Smooth muscle cell (in vitro differentiated cells): Measurements from ENCODE around the gene DAW1. TPM values are rescaled to one million over a fixed set of nuclear protein-coding genes. Genes with fewer than 3 reads are reported as not detected.

Source experiments
- DNase-seq: peaks from one replicate; lab custom pipeline; 2025; ENCODE audit not compliant: unreplicated experiment; lab: John Stamatoyannopoulos, UW
- H2AFZ ChIP-seq: fragments of 200-600 bp; sonication (generic); 2 replicates; pipeline ENCODE4 v1.6.0; 2016; ENCODE audit warnings: antibody characterized with exemption, low read depth, mild to moderate bottlenecking
- H3F3A ChIP-seq: fragments of 200-600 bp; sonication (generic); 2 replicates; pipeline ENCODE4 v1.6.0; 2017; ENCODE audit warnings: antibody characterized with exemption, low read depth
- H3K27ac ChIP-seq: fragments of 200-600 bp; sonication (generic); 2 replicates; pipeline ENCODE4 v1.5.1; 2016; ENCODE audit warnings: low read depth, mild to moderate bottlenecking
- H3K27me3 ChIP-seq: fragments of 200-600 bp; sonication (generic); 2 replicates; pipeline ENCODE4 v1.6.1; 2016; ENCODE audit warnings: low read depth, mild to moderate bottlenecking
- H3K36me3 ChIP-seq: fragments of 200-600 bp; sonication (generic); 2 replicates; pipeline ENCODE4 v1.5.1; 2016; ENCODE audit warnings: low read depth
- H3K4me1 ChIP-seq: fragments of 200-600 bp; sonication (generic); 2 replicates; pipeline ENCODE4 v1.5.1; 2016; ENCODE audit warnings: low read depth
- H3K4me2 ChIP-seq: fragments of 200-600 bp; sonication (generic); 2 replicates; pipeline ENCODE4 v1.6.0; 2016; ENCODE audit warnings: mild to moderate bottlenecking
- H3K4me3 ChIP-seq: fragments of 200-600 bp; sonication (generic); 2 replicates; pipeline ENCODE4 v1.5.1; 2016; ENCODE audit warnings: mild to moderate bottlenecking
- H3K79me2 ChIP-seq: fragments of 200-600 bp; sonication (generic); 2 replicates; pipeline ENCODE4 v1.6.0; 2016; ENCODE audit warnings: low read depth, mild to moderate bottlenecking
- H3K9ac ChIP-seq: fragments of 200-600 bp; sonication (generic); 2 replicates; pipeline ENCODE4 v1.6.0; 2016; ENCODE audit warnings: low read depth
- H3K9me3 ChIP-seq: fragments of 200-600 bp; sonication (generic); replicated peaks from 2 replicates; pipeline ENCODE4 v1.5.1; 2016; ENCODE audit warnings: low read depth
- H4K20me1 ChIP-seq: fragments of 200-600 bp; sonication (generic); 2 replicates; pipeline ENCODE4 v1.6.0; 2016; ENCODE audit warnings: low read depth
- CTCF ChIP-seq: fragments of 200-600 bp; sonication (generic); IDR thresholded peaks from 2 replicates; pipeline ENCODE4 v1.5.1; 2017; ENCODE audit warnings: borderline replicate concordance, mild to moderate bottlenecking, antibody characterized with exemption; ENCODE audit not compliant: insufficient read depth, poor library complexity, severe bottlenecking
- WGBS: methylation state at CpG from one replicate; pipeline ENCODE4 v1.1.7; 2016; ENCODE audit warnings: low lambda C conversion rate; 5-methylcytosine and 5-hydroxymethylcytosine counted together
- polyA plus RNA-seq: library from polyadenylated mRNA; unstranded; fragments of >200 nt; fragmentation: Nextera tagmentation; extraction: Ambion mirVana; gene quantifications from 2 replicates; pipeline ENCODE4 v1.2.1, GENCODE V29; 2016
- total RNA-seq: library from RNA; depleted of rRNA; stranded (reverse); fragments of >200 nt; gene quantifications from 2 replicates; pipeline ENCODE4 v1.2.3, GENCODE V29; 2014

The DAW1 gene
- total and polyA plus RNA-seq, 2 experiments from 2014 or later = not detected

DNA sequence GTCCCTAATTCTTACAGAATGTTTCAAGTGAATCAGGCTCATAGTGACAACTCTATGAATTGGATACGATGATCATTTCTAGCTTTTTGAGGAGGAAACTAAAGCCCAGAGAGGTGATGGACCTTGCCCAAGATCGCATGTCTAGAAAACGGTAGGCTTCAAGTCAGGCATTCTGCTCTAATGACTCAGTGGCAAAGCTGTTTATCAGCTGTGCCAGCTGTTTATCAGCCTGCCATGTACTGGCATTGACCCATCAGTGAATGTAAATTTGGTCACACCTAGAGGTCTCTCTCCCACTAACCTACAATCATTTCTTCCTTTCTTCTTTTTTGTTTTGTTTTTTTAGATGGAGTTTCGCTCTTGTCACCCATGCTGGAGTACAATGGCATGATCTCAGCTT is 6.1 kb upstream of the DAW1 start:
- Histone ChIP-seq H3K27ac (no peak overlapping the region), H3K9ac (no peak overlapping the region), H3F3A (peaks cover 7% of the 10 kb centered on the region), H3K9me3 (no peaks in the 10 kb centered on the region), H4K20me1 (no peaks in the 10 kb centered on the region), H3K4me1 (peaks cover 18% of the 10 kb centered on the region), H3K79me2 (no peaks in the 10 kb centered on the region), H3K36me3 (no peaks in the 10 kb centered on the region), H3K27me3 (no peaks in the 10 kb centered on the region), H2AFZ (no peak overlapping the region), H3K4me3 (no peak overlapping the region), H3K4me2 (no peak overlapping the region)
- DNase-seq = no peak
- TF ChIP-seq CTCF = no peak
- WGBS = 86% methylated on average over 4 of the region's 4 CpGs

- Histone ChIP-seq H3K4me3 (no peak overlapping the region), H3K79me2 (no peaks in the 10 kb centered on the region), H3K9ac (no peak overlapping the region), H3K27me3 (no peaks in the 10 kb centered on the region), H2AFZ (no peak overlapping the region), H3K4me1 (peaks cover 18% of the 10 kb centered on the region), H4K20me1 (no peaks in the 10 kb centered on the region), H3K27ac (no peak overlapping the region), H3K9me3 (no peaks in the 10 kb centered on the region), H3K4me2 (no peak overlapping the region), H3K36me3 (no peaks in the 10 kb centered on the region), H3F3A (peaks cover 7% of the 10 kb centered on the region)
- DNase-seq = no peak
- TF ChIP-seq CTCF = no peak
- 91% methylated on average over 2 of the region's 2 CpGs for WGBS
Measured at GRCh38 chr2:227867386-227867785, 4.0 kb upstream of the DAW1 start.

DNA sequence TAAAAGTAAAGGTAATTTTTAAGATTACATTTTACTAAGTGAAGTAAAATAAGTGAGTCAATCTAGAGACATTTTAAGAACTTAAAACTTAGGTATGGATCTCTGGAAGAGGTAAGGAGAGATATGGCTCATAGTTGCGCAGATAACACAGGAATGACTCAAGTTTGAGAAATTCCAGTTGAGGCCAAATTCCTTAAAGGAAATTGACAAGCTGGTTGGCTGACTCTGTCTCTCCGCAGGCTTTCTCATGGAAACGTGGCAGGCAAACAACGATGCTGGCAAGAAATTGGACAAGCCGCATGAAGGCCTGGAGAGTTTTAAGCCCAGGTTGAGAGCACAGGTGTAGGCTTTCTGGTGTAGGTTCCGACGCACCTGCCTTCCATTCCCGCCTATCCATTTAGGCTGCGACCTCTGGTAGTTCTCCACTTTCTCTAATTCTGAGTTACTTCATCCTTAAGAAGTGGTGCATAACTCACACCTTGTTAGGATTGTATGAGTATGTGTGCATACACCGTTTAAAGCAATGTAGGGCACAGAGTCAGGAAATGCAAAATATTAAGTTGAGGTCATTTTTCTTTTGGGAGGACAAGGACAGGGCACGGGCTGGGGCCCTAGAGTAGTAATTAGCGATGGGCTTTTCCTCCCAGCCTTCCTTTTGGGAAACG is 589 bp upstream of the DAW1 start:
- H3F3A ChIP-seq = no peaks in the 10 kb centered on the region
- H3K9ac ChIP-seq = no peak overlapping the region
- H3K36me3 ChIP-seq = no peaks in the 10 kb centered on the region
- no peak overlapping the region for H3K4me3 ChIP-seq
- H3K4me1 ChIP-seq = no peaks in the 10 kb centered on the region
- H3K9me3 ChIP-seq = no peaks in the 10 kb centered on the region
- no peak overlapping the region for H3K4me2 ChIP-seq
- no peak for DNase-seq
- no peak for TF ChIP-seq CTCF
- H2AFZ ChIP-seq = no peak overlapping the region
- no peaks in the 10 kb centered on the region for H4K20me1 ChIP-seq
- WGBS = 77% methylated on average over 13 of the region's 13 CpGs
- H3K27ac ChIP-seq = no peak overlapping the region
- no peaks in the 10 kb centered on the region for H3K79me2 ChIP-seq
- no peaks in the 10 kb centered on the region for H3K27me3 ChIP-seq

DNA sequence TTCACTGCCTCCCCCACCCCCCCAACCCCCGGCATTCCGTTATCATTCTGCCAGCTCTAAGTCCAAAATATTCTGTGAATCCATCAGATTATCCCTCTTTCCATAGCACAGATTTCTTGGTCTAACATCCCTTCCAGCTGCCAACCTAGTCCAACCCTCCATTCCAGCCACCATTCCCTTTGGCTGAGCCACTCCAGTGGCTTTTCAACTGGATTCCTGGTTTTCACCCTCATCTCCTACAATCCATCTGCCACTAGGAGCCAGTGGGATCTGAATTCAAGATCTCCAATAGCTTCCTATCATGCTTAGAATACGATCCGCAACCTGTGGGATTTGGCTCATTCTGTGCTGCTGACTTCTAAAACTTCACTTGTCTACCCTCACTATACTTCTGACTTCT is 1.2 kb downstream of the DAW1 start:
- Histone ChIP-seq H3K79me2 (no peaks in the 10 kb centered on the region), H3K9me3 (no peaks in the 10 kb centered on the region), H3K27ac (no peak overlapping the region), H3K4me1 (no peaks in the 10 kb centered on the region), H3F3A (no peaks in the 10 kb centered on the region), H2AFZ (no peak overlapping the region), H4K20me1 (no peaks in the 10 kb centered on the region), H3K9ac (no peak overlapping the region), H3K4me2 (no peak overlapping the region), H3K36me3 (no peaks in the 10 kb centered on the region), H3K4me3 (no peak overlapping the region), H3K27me3 (no peaks in the 10 kb centered on the region)
- TF ChIP-seq CTCF = no peak
- 89% methylated on average over 4 of the region's 4 CpGs for WGBS
- DNase-seq = no peak
